DOHH2 (cell line): ENCODE data around the gene SLC39A1.

Source experiments
- H3F3A ChIP-seq: fragments of 200-600 bp; sonication (generic), shearing (Covaris generic); 2 replicates; pipeline ENCODE4 v1.6.0; 2016; ENCODE audit warnings: antibody characterized with exemption, mild to moderate bottlenecking; ENCODE audit not compliant: control insufficient read depth, insufficient read depth
- H3K27ac ChIP-seq: fragments of 200-600 bp; sonication (generic); 2 replicates; pipeline ENCODE4 v1.5.1; 2014; ENCODE audit warnings: low read depth, mild to moderate bottlenecking, low read length, moderate library complexity
- H3K27me3 ChIP-seq: fragments of 200-600 bp; sonication (generic); 2 replicates; pipeline ENCODE4 v1.6.1; 2014; ENCODE audit warnings: mild to moderate bottlenecking, low read length, mixed read lengths; ENCODE audit not compliant: control insufficient read depth
- H3K36me3 ChIP-seq: fragments of 200-600 bp; sonication (generic); 2 replicates; pipeline ENCODE4 v1.6.1; 2014; ENCODE audit warnings: mild to moderate bottlenecking, low read length, moderate library complexity, mixed read lengths; ENCODE audit not compliant: control insufficient read depth
- H3K4me1 ChIP-seq: fragments of 200-600 bp; sonication (generic); 2 replicates; pipeline ENCODE4 v1.6.1; 2014; ENCODE audit warnings: mild to moderate bottlenecking, low read length, mixed read lengths; ENCODE audit not compliant: control insufficient read depth
- H3K4me2 ChIP-seq: fragments of 200-600 bp; sonication (generic); 2 replicates; pipeline ENCODE4 v1.6.0; 2014; ENCODE audit warnings: mild to moderate bottlenecking, low read length, moderate library complexity
- H3K4me3 ChIP-seq: fragments of 200-600 bp; sonication (generic); 2 replicates; pipeline ENCODE4 v1.5.1; 2014; ENCODE audit warnings: mild to moderate bottlenecking, low read length, mixed read lengths
- H3K79me2 ChIP-seq: fragments of 200-600 bp; sonication (generic); 2 replicates; pipeline ENCODE4 v1.6.1; 2014; ENCODE audit warnings: mild to moderate bottlenecking, low read length, mixed read lengths; ENCODE audit not compliant: control insufficient read depth
- H3K9me2 ChIP-seq: fragments of 200-600 bp; sonication (generic); replicated peaks from 2 replicates; pipeline ENCODE4 v1.6.1; 2014; ENCODE audit warnings: mild to moderate bottlenecking, low read length, mixed read lengths; ENCODE audit not compliant: control insufficient read depth
- H3K9me3 ChIP-seq: fragments of 200-600 bp; sonication (generic); 2 replicates; pipeline ENCODE4 v1.6.1; 2014; ENCODE audit warnings: antibody characterized with exemption, low read length, mixed read lengths; ENCODE audit not compliant: control insufficient read depth, insufficient read depth
- H4K20me1 ChIP-seq: fragments of 200-600 bp; sonication (generic); 2 replicates; pipeline ENCODE4 v1.6.0; 2014; ENCODE audit warnings: low read depth, mild to moderate bottlenecking, antibody characterized with exemption, low read length, moderate library complexity; ENCODE audit not compliant: control insufficient read depth, insufficient read depth
- CTCF ChIP-seq: fragments of 200-600 bp; sonication (generic); IDR thresholded peaks from one replicate; pipeline ENCODE4 v1.5.1; 2014; ENCODE audit warnings: antibody characterized with exemption, mild to moderate bottlenecking, low read depth, low read length; ENCODE audit not compliant: poor library complexity, severe bottlenecking
- EZH2phosphoT487 ChIP-seq: fragments of 200-600 bp; sonication (generic); IDR thresholded peaks from 2 replicates; pipeline ENCODE4 v1.6.1; 2017; ENCODE audit warnings: borderline replicate concordance, mild to moderate bottlenecking, antibody characterized with exemption, low read length, moderate library complexity, mixed read lengths

The SLC39A1 gene

GRCh38 chr1:153938996-153939395 is 24.3 kb downstream of the SLC39A1 start:
- H3K27ac ChIP-seq, result no peak overlapping the region

GRCh38 chr1:153937331-153937730 is 26.0 kb downstream of the SLC39A1 start:
- Histone ChIP-seq H3K4me1 (no peaks in the 10 kb centered on the region), H3K79me2 (peaks cover under 1% of the 10 kb centered on the region), H3K4me3 (no peak overlapping the region), H3K27ac (no peak overlapping the region), H3K36me3 (peaks cover 89% of the 10 kb centered on the region), H3K27me3 (no peaks in the 10 kb centered on the region), H3K9me2 (no peaks in the 10 kb centered on the region), H3F3A (no peaks in the 10 kb centered on the region), H3K9me3 (no peaks in the 10 kb centered on the region), H4K20me1 (no peaks in the 10 kb centered on the region), H3K4me2 (no peak overlapping the region)
- TF ChIP-seq CTCF, result no peak

More at GRCh38 chr1:153938996-153939395, 24.3 kb downstream of the SLC39A1 start:
- Histone ChIP-seq H3K9me2 (no peaks in the 10 kb centered on the region), H3F3A (no peaks in the 10 kb centered on the region), H3K79me2 (peaks cover 16% of the 10 kb centered on the region), H3K4me1 (peaks cover 4% of the 10 kb centered on the region), H3K27me3 (no peaks in the 10 kb centered on the region), H3K4me3 (no peak overlapping the region), H3K36me3 (peaks cover 88% of the 10 kb centered on the region), H3K4me2 (no peak overlapping the region), H3K9me3 (no peaks in the 10 kb centered on the region), H4K20me1 (no peaks in the 10 kb centered on the region)
- no peak for TF ChIP-seq EZH2phosphoT487
- TF ChIP-seq CTCF, result no peak

GRCh38 chr1:153936011-153936802 is 27.1 kb downstream of the SLC39A1 start:
- Histone ChIP-seq H3K4me3 (no peak overlapping the region), H3K36me3 (peaks cover 83% of the 10 kb centered on the region), H4K20me1 (no peaks in the 10 kb centered on the region), H3K27me3 (no peaks in the 10 kb centered on the region), H3K79me2 (no peaks in the 10 kb centered on the region; the same call in 1 of the 2 replicates), H3K9me2 (no peaks in the 10 kb centered on the region), H3K27ac (no peak overlapping the region), H3K4me2 (no peak overlapping the region), H3K9me3 (no peaks in the 10 kb centered on the region), H3K4me1 (no peaks in the 10 kb centered on the region), H3F3A (no peaks in the 10 kb centered on the region)
- TF ChIP-seq CTCF (no peak), EZH2phosphoT487 (no peak)
